ENCODE data around the gene IGF2BP2. TPM values are rescaled to one million over a fixed set of nuclear protein-coding genes. Genes with fewer than 3 reads are reported as not detected.
"Not testable (repeated sequence)": the region's sequence is repeated elsewhere in the genome, so short reads cannot be mapped to it uniquely, and the experiment has no call there.

IGF2BP2 gene
- total and polyA plus RNA-seq, 10 donors = 1.1 to 21.1 (median 12.0) TPM

- Histone ChIP-seq H3K9me3 (no peaks in the 10 kb centered on the region), H3K36me3 (no peaks in the 10 kb centered on the region), H3K4me1 (no peaks in the 10 kb centered on the region), H3K27me3 (replicated peaks in 1 of 7) (peaks cover 0 to 24% (median 0%) of the 10 kb centered on the region in 7 donors), H3K27ac (no peak overlapping the region), H3K4me3 (no peak overlapping the region)
- no peak for DNase-seq
- TF ChIP-seq POLR2A (IDR thresholded peaks at IDR 0.05) = no peak
- TF ChIP-seq, protein P1, sequence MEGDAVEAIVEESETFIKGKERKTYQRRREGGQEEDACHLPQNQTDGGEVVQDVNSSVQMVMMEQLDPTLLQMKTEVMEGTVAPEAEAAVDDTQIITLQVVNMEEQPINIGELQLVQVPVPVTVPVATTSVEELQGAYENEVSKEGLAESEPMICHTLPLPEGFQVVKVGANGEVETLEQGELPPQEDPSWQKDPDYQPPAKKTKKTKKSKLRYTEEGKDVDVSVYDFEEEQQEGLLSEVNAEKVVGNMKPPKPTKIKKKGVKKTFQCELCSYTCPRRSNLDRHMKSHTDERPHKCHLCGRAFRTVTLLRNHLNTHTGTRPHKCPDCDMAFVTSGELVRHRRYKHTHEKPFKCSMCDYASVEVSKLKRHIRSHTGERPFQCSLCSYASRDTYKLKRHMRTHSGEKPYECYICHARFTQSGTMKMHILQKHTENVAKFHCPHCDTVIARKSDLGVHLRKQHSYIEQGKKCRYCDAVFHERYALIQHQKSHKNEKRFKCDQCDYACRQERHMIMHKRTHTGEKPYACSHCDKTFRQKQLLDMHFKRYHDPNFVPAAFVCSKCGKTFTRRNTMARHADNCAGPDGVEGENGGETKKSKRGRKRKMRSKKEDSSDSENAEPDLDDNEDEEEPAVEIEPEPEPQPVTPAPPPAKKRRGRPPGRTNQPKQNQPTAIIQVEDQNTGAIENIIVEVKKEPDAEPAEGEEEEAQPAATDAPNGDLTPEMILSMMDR (IDR thresholded peaks at IDR 0.05 in 8 of 11, conservative IDR thresholded peaks at IDR 0.05 in 3 of 11) = no peak
- no peak for TF ChIP-seq POLR2AphosphoS5 (IDR thresholded peaks at IDR 0.05)
- intact Hi-C loops (cut with DNase I; ENCODE audit: low total_unique reads) = no loop called here
- 60 to 83% (median 72%) methylated on average over 6 of the region's 6 CpGs for WGBS, 5 donors
These were observed 21.2 kb upstream of the IGF2BP2 start for GRCh38 chr3:185846037-185846436.

DNA sequence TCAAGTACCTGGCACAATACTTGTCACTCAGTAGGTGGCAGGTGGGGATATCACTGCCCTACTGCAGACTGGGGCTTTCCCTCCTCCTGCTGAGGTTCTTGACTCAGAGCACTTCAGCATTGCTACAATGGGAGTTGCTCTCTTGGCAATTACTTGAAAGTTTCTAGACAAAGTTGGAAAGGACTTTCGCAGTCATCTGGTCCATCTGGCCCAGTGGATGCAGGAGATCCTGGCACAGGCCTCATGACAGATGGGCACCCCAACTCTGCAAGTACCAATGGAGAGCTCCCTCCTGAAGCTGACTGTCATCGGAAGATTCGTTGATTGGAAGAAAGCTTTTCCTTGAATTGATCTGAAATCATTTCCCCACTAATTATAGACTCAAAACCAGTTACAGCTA lies 19.2 kb upstream of the IGF2BP2 start:
- no peak overlapping the region for H3K27ac ChIP-seq
- H3K27me3 ChIP-seq (replicated peaks in 1 of 7) = peaks cover 0 to 21% (median 0%) of the 10 kb centered on the region in 7 donors
- no peaks in the 10 kb centered on the region for H3K9me3 ChIP-seq
- no peaks in the 10 kb centered on the region for H3K36me3 ChIP-seq
- no peaks in the 10 kb centered on the region for H3K4me1 ChIP-seq
- DNase-seq = no peak
- WGBS, 5 donors = 90 to 96% (median 93%) methylated on average over 3 of the region's 3 CpGs
- H3K4me3 ChIP-seq = no peak overlapping the region
- intact Hi-C loops (cut with DNase I; ENCODE audit: low total_unique reads) = no loop called here
- TF ChIP-seq POLR2AphosphoS5 (IDR thresholded peaks at IDR 0.05) = no peak
- TF ChIP-seq, protein P1 (IDR thresholded peaks at IDR 0.05 in 8 of 11, conservative IDR thresholded peaks at IDR 0.05 in 3 of 11) = no peak
- no peak for TF ChIP-seq POLR2A (IDR thresholded peaks at IDR 0.05)

- WGBS, 5 donors = 85 to 92% (median 88%) methylated on average over 2 of the region's 2 CpGs
- Histone ChIP-seq H3K4me1 (no peaks in the 10 kb centered on the region), H3K36me3 (no peaks in the 10 kb centered on the region), H3K4me3 (no peak overlapping the region), H3K9me3 (no peaks in the 10 kb centered on the region), H3K27me3 (replicated peaks in 1 of 7) (peaks cover 0 to 21% (median 0%) of the 10 kb centered on the region in 7 donors), H3K27ac (no peak overlapping the region)
- no peak for TF ChIP-seq POLR2A (IDR thresholded peaks at IDR 0.05)
- intact Hi-C loops (cut with DNase I; ENCODE audit: low total_unique reads) = no loop called here
- no peak for DNase-seq
These were observed 18.8 kb upstream of the IGF2BP2 start for GRCh38 chr3:185843635-185844034.

- H3K4me3 ChIP-seq = no peak overlapping the region
- peaks cover 0 to 16% (median 0%) of the 10 kb centered on the region in 7 donors for H3K27me3 ChIP-seq (replicated peaks in 1 of 7)
- WGBS, 5 donors = 81 to 93% (median 85%) methylated on average over 3 of the region's 3 CpGs
- no peak for DNase-seq
- no peak overlapping the region for H3K27ac ChIP-seq
- no peaks in the 10 kb centered on the region for H3K4me1 ChIP-seq
- TF ChIP-seq, protein P1 (IDR thresholded peaks at IDR 0.05 in 8 of 11, conservative IDR thresholded peaks at IDR 0.05 in 3 of 11) = no peak
- TF ChIP-seq POLR2A (IDR thresholded peaks at IDR 0.05) = no peak
- no peak for TF ChIP-seq POLR2AphosphoS5 (IDR thresholded peaks at IDR 0.05)
- H3K9me3 ChIP-seq = no peaks in the 10 kb centered on the region
- intact Hi-C loops (cut with DNase I; ENCODE audit: low total_unique reads) = no loop called here
- no peaks in the 10 kb centered on the region for H3K36me3 ChIP-seq
These were observed 18.3 kb upstream of the IGF2BP2 start for GRCh38 chr3:185843126-185843525.

DNA sequence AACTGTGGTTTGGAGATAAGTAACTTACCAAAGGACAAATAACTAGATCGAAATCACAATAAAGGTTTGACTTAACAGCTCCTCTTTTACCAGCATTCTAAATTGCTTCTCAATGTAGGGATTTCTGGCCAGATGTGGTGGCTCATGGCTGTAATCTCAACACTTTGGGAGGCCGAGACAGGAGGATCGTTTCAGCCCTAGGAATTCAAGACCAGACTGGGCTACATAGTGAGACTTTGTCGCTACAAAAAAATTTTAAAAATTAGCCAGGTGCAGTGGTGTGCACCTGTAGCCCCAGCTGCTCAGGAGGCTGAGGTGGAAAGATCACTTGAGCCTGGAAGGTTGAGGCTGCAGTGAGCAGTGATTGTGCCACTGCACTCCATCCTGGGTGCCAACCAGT lies 17.4 kb upstream of the IGF2BP2 start:
- Histone ChIP-seq H3K4me3 (no peak overlapping the region), H3K36me3 (no peaks in the 10 kb centered on the region), H3K27ac (no peak overlapping the region), H3K9me3 (no peaks in the 10 kb centered on the region), H3K4me1 (no peaks in the 10 kb centered on the region), H3K27me3 (replicated peaks in 1 of 7) (peaks cover 0 to 11% (median 0%) of the 10 kb centered on the region in 7 donors)
- TF ChIP-seq, protein P1 (IDR thresholded peaks at IDR 0.05 in 8 of 11, conservative IDR thresholded peaks at IDR 0.05 in 3 of 11) = no peak
- TF ChIP-seq POLR2A (IDR thresholded peaks at IDR 0.05) (no peak), POLR2AphosphoS5 (IDR thresholded peaks at IDR 0.05) (no peak)
- intact Hi-C loops (cut with DNase I; ENCODE audit: low total_unique reads) = no loop called here
- 91 to 95% (median 93%) methylated on average over 4 of the region's 4 CpGs for WGBS, 5 donors
- DNase-seq = no peak

- H3K27ac ChIP-seq; H3K4me3 ChIP-seq; H3K36me3 ChIP-seq; intact Hi-C loops (cut with DNase I; ENCODE audit: low total_unique reads); H3K9me3 ChIP-seq; DNase-seq; H3K27me3 ChIP-seq (replicated peaks in 1 of 7); H3K4me1 ChIP-seq: not testable (repeated sequence)
- WGBS, 5 donors = 87 to 96% (median 95%) methylated on average over 4 of the region's 4 CpGs
These were observed 13.7 kb upstream of the IGF2BP2 start for GRCh38 chr3:185838417-185838989.
